G401 (cell line): ENCODE measurements around the gene TOM1. TPM values are rescaled to one million over a fixed set of nuclear protein-coding genes. Genes with fewer than 3 reads are reported as not detected.

Source experiments
- DNase-seq: peaks from one replicate; pipeline ENCODE4 v3.0.0-alpha.2; 2015; ENCODE audit warnings: low spot score
- in situ Hi-C: cut with HindIII; loops from 2 replicates; pipeline ENCODE4 v1.10.0; 2016; ENCODE audit warnings: low sequenced_read_pairs, mixed read lengths
- total RNA-seq: library from RNA; depleted of rRNA; stranded (reverse); fragments of >200 nt; shearing (Covaris generic); gene quantifications from 2 replicates; pipeline ENCODE4 v1.2.3, GENCODE V29; 2014; rRNA removed

Gene TOM1
- 43.7 and 47.5 TPM in 2 replicates for total RNA-seq

DNA sequence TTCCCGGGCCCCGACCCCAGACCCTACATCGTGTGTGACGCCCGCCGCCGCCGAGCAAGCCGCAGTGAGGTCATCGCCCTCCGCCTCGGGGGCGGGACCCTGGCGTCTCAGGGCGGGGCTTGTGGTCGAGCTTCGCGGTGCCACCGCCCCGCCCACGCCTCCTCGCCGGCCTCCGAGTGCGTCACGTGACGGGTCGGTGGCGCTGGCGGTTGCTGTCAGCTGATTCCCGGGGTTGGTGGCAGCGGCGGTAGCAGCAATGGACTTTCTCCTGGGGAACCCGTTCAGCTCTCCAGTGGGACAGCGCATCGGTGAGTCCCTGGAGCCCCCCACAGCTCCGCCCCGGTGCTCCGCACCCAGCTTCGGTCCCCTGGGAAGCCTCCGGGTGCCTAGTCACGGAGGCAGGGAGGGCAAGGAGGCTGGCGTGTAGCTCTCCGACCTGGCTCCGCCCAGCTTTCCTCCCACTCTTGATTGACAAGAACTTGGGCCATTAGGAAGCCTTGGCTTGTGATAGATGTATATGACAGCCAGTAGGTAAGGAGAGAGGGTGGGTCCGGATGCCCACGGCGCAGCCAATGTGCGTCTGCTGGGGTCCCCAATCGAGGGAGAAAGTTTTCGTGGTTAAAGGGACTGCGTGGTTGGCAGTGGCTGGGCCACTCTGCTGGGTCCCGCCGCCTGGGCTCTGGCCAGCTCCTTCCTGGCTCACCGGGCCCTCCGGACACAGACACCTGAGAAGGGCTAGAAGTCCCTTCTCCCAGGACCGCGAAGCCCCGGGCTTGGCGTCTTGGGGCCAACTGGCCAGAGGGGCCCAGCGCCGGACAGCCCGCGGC, at the start of gene TOM1:
TOM1 (plus strand) TSS at position 222 of the 827 bp plus-strand sequence; CDS start at position 257, 35 bp downstream.
- peak; percentile 99 for DNase-seq
- in situ Hi-C loops = no loop called here

DNA sequence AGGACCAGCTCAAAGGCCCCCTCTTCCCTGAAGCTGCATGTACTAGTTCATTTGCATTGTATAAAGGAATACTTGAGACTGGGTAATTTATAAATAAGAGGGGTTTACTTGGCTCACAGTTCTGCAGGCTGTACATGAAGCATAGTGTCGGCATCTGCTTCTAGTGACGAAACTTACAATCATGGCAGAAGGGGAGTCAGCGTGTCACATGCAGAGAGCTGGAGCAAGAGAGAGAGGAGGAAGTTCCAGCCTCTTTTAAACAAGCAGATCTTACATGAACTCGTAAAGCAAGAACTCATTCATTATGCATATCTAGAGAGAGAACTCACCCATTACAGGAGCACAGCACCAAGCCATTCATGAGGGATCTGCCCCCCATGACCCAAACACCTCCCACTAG, 49.5 kb upstream of the TOM1 start:
- in situ Hi-C loops = no loop called here
- no peak for DNase-seq

DNA sequence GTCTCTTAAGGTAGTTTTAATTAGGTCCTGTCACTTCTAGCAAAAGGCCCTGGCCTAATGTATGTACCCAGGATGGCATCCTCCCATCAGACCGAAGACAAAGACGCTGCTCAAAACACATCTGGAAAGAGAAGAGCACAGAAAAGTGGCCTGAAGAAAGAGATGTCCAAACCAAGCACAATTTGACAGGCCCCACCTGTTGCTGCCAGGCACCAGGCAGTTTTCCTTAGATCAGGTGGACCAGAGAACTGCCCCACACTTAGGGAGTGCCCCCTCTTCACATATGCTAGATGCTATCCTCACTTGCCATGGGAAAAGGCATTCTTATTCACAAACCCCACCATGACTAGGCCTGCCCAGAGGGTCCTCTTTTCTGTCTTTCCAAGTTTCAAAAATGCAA, 45.7 kb upstream of the TOM1 start:
- in situ Hi-C loops = no loop called here
- DNase-seq = no peak

DNA sequence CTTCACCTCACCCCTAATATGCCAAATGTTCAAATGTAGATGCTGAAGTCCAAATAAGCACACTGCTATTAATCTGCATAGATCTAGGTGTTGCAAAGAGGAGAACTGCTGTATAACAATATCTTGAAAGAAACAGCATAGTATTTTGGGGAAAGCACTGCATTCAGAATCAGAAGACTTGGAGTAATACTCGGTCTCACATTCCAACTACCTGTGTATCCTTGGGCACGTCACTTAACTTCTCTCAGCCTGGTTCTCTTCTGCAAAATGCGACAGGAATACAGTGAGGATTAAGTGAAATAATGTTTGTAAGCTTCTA, 42.7 kb upstream of the TOM1 start:
- DNase-seq = no peak
- in situ Hi-C loops = no loop called here

DNA sequence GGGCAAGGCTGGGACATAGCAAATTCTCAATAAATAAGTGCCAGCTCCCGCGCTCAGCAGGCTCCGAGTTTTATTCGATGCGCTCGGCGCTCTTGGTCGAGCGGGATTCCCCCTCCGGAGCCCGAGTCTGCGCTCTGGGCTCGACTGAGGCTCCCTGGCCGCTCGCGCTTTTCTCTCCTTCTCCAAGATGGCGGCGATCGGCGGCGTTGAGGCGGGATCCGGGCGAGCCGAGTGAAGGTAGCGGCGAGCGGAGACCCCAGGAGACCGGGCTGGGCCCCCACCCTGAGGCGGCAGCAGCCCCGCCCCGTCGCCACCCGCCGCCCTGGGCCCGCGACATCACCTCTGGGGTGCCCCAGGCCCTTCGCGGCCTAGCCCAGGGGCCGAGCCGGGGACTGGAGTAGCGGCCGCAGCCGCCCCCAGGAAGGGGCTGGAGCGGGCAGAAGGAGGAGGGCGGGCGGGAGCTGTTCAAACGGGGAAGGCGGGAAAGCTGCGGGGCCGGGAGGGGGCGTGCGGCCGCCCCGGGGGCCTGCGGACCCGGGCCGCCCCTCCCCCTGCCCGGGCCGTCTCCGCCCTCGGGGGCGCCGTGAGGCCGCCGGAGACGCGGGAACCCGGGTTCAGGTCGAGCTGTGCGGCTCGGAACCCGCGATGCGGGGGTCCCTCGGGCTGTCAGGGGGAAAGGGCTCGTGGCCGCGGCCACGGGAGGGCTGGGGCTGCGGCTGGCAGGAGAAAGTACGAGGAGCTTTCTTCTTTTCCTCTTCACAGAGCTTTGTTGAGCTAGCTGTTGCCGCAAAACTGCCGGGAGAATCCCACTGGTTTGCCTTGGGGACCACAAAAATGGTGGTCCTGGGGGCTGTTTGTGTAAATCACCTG, 42.1 kb upstream of the TOM1 start, which contains the start of gene HMGXB4:
HMGXB4 (plus strand) TSS at position 173 of the 870 bp plus-strand sequence. CDS start 4,898 bp downstream, outside the sequence.
- DNase-seq = peak; percentile 88
- in situ Hi-C loops = no loop called here

DNA sequence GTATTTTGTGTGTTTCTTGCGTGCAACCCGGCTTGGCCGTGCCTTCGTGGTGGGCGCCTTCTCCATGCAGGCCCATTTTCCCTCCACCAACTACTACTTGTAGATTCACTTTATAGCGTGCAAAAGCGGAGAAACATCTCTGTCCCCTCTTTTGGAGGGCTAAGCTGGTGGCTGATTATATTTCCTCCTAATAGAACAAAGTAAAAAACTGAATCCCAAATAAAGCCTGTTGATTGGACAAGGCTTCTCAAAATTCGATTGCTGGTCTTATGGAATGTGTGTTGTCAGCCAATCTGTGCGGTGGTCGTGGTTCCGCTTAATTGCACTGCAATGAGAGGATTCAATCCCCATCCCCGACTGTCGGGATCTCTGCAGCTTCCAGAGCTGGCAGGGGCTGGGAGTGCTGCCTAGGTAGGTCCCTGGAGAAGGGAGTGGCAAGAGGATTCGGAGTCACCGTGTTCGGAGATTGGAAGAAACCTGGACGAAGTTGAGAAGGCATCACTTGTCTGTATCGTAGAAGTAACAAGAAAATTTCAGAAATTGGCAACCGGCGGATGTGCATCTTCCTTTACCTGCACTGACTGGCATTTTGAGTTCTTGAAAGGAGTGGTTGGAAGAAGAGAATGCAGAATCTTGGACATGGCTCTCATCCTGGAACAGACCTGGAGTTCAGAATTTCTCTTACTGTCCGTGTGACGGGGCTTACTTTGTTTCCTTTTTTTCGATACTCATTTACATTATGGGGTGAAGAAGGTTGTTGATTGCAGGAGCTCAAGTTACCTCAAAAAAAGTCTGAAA, 41.3 kb upstream of the TOM1 start:
- in situ Hi-C loops = no loop called here
- DNase-seq = peak; percentile 33

DNA sequence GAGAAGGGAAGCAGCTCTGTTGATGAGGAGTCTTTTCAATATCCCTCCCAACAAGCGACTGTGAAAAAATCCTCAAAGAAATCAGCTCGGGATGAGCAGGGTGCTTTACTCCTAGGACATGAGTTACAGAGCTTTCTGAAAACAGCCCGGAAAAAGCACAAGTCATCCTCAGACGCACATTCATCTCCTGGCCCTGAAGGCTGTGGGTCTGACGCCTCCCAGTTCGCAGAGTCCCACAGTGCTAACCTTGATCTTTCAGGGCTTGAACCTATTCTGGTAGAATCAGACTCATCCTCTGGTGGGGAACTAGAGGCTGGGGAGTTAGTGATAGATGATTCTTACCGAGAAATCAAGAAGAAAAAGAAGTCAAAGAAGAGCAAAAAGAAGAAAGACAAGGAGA, 34.7 kb upstream of the TOM1 start:
- DNase-seq = no peak

DNA sequence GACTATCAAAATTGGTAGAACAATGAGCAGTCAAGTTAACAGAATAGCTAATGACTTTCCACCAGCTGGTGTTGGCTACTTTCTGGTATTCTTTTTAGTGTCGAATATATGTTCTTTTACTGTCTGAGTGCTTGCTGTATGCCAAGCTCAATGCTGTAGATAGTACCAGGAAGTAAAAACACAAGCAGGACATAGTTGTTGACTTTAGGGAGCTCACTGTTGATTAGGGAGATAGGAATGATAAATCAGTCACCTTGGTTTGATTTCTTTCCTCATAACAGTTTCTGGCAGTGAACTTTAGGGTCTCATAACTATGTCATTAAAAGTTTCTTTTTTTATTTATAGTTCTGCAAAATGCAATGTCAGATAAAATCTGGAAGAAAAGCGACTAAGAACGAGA, 33.4 kb upstream of the TOM1 start:
- no peak for DNase-seq
- in situ Hi-C loops = no loop called here

More for the DNA sequence above, 34.7 kb upstream of the TOM1 start:
- in situ Hi-C loops = no loop called here

DNA sequence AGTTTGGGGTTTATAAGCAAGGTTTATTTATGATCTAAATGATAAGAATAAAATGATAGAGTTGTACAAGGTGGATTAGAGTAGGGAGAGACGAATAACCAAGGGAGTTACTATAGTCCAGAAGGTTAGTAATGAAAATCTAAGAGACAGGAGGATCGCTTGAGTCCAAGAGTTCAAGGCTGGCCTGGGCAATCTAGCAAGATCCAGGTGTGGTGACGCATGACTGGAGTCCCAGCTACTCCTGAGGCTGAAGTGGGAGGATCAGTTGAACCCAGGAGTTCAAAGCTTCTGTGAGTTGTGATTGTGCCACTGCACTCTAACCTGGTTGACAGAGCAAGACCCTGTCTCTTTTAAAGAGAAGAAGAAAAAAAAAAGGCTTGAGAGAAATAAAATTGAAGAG, 30.1 kb upstream of the TOM1 start:
- in situ Hi-C loops = no loop called here

DNA sequence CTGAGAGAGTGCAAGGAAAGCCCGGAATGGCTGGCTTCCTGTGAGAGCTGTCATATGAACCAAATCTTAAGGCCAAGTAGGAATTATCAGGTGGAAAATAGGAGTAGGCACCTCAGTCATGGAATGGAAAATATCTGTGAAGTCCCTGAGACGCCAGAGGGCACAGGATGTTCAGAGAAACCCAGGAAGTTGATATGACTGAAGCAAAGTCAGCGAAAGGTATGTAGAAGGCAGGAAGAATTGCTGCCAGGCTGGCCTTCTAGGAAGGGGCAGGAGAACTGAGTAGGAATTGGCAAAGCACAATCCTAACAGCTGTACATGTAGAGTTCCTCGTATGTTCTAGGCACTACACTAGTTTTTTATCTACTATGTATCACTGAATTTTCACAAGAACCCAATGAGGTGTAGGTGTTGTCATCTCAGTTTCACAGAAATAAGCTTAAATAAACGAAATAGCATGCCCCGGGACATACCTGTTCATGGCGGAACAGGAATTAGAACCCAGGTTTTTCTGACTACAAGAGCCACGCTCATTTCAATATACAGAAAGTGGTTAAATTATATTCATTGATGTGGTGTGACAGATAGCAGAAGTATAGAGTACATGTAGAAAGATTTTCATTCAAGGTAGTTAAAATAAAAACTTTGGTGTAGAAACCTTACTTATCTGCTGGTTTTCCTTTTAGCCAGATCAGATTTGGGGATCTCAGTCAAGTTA, 25.4 kb upstream of the TOM1 start:
- in situ Hi-C loops = no loop called here
- no peak for DNase-seq

More for the DNA sequence above, 30.1 kb upstream of the TOM1 start:
- no peak for DNase-seq

DNA sequence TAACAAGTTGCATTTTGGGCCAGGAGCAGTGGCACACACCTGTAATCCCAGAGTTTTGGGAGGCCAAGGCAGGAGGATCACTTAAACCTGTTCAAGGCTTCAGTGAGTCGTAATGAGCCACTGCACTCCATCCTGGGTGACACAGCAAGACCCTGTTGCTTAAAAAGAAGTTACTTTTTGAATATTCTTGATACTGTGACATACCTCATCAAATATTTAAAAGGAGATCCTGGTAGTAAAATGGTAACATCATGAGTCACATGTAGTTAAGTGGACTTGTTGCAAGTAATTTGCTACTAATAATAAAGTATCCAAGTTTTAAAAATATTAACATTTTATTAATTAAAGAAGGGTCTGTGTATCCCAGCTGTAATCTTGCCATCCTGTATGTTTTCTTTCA, 24.1 kb upstream of the TOM1 start:
- in situ Hi-C loops = no loop called here
- DNase-seq = no peak

DNA sequence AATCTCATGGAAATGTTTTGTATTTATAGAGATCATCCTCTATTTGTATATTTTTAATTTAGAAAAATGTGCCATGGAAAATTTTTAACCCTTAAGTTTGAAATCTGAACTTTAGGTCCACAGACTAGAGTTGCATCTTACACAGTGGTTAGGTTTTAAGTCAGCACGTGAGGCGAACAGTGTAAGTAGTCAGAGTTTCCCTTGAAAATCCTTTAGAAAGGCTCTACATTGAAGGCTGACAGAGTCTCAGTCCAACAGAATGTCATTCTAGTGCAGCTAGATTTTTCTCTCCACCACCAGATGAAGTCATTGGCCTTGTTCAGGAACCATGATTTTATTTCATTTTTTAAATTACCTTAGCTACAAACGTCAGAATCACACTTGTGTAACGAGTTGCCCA, 23.7 kb upstream of the TOM1 start:
- no peak for DNase-seq
- in situ Hi-C loops = no loop called here

DNA sequence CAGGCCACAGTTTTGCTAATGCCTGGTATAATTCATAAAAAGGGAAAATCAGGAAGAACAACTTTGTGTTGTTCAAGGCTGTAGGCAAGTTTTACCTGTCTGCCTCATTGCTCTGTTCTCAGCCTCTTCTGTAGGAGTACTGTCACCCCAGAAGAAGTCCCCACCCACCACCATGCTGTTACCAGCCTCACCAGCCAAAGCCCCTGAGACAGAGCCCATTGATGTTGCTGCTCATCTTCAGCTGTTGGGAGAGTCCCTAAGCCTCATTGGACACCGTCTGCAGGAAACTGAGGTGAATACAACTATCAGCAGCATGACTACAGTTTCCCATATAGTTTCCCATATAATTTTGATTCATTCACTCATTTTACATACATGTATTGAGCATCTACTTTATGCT, 11.6 kb upstream of the TOM1 start:
- no peak for DNase-seq
- in situ Hi-C loops = no loop called here

DNA sequence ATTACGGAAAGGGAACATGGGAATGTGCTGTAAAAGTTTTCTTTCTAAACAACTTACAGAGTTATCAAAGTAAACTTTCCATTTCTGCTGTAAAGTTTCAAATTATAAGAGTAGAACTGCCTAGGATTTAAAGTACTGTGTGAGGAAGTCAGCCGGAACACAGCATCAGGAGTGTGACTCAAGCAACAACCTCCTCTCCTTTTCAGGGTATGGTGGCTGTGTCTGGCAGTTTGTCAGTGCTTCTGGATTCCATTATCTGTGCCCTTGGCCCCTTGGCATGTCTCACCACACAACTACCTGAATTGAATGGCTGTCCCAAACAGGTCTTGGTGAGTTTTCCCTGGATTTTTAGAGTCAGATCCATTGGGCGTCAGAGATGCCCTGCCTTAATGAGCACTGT, 6.9 kb upstream of the TOM1 start:
- in situ Hi-C loops = no loop called here
- DNase-seq = no peak

DNA sequence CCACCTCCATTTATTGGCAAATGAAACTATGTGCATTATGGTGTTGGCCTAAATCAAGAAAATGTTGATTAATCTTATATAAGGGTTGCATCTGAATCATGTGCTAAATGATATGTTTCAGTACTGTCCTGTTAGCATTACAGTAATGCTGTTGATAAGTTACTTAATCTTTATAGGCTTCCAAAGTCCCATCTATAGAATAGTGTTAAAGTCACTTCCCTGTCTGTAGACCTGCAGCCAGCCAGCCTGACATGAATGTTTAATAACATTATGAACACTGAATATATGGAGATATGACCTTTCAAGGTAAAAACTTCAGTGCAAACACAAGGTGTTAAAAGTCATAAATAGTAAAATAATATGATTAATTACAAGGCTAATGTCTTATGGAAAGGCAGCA, 3.6 kb upstream of the TOM1 start:
- in situ Hi-C loops = no loop called here
- no peak for DNase-seq

DNA sequence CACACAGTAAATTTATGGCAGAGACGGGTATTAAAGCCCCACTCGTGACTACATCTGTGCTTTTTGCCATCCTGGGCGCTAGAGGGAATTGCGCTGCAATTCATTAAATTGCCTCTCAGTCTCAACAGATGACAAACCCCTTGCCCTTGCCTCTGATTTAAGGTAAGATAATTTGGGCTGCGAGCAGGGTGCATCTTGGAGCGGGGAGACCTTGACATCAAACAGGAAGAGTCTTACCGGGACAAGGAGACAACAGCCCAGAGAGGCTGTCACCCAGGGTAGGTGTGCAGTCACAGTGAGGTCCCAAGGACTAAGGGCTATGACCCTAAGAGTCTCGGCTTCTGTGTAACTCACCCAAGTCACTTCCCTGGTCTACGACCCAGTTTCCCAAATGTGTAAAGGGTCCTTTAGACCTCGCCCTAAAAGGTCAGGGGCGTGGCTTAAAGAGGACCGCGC, 449 bp upstream of the TOM1 start:
- in situ Hi-C loops = no loop called here
- DNase-seq = no peak

DNA sequence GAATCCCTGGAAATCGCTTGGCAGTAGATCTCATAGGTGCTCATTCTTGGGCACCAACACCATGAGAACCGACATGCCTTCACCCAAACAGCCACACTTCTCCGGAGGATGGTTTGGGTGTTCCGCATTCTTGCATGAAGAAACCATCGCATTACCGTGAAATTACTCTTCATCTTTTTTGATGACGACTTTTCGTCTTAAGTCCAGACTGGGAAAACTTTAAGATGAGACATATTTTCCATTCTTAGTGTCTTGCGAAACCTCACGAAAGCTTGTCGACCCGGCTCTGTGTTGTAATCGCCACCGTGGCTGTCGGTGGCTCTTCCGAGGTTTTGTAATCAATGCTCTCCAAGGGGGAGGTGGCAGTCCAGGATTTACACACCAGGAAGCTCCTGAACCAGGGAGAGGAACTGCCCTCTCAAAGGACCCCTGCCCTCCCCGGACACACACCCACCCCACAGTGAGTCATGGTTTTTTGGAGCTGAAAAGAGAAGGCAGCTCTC, 1.7 kb downstream of the TOM1 start:
- no peak for DNase-seq
- in situ Hi-C loops = no loop called here

DNA sequence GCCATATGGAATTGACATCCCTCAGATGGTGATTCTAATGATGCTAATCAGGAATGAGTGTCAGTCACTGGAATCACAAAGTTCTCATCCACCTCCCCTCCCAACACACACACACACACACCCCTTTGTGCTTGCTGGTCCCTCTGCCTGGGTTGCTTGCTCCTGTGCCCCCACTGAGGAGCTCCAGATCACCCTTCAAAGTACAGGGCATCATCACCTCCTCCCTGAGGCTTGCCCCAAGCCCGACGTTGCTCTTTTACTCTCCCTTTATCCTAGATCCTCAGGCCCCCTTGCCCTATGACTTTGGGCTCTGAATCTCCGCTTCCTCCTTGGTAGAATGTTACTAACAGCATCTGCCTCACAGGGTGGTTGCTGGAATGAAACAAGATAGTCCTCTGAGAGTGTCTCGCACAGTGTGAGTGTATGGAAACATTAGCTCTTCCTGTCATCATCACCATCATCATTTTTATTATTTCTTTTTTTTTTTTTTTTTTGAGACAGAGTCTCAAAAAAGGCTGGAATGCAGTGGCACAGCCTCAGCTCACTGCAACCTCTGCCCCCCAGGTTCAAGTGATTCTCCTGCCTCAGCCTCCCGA, 3.4 kb downstream of the TOM1 start:
- no peak for DNase-seq
- in situ Hi-C loops = no loop called here
